NCI-H128 (cell line): ENCODE measurements around the gene SLC7A7.
"Not testable (repeated sequence)": the region's sequence is repeated elsewhere in the genome, so short reads cannot be mapped to it uniquely, and the experiment has no call there.

Experiments
- DNase-seq: peaks from one replicate; lab custom pipeline; 2025; ENCODE audit not compliant: unreplicated experiment; lab: John Stamatoyannopoulos, UW

The SLC7A7 gene

DNA sequence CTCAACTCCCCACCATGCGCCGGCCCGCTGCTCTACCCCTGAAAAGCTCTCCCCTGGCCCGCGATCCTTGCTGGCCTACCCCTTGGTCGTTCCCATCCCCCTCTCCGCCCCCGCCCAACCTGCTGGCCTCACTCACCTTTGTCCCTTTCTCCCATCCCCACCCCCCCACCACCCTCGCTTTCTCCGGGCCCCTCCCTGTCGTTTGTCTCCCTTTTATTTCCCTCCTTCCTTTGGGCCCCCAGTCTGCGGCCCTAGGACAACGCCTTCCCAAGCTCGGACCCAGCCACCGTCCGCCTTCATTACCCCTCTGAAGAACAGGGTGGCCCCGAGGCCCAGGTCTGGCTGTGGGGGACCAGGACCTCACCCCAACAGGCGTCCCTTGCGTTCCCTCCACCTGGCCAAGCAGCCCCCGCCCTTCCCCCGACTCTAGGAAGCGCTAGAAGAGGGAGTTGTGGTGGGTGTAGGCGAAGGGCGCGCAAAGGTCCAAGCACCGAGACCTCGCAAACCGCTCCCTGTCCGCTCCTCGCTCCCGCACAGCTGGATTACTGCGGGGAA lies 6.9 kb upstream of the SLC7A7 start:
- no peak for DNase-seq

DNA sequence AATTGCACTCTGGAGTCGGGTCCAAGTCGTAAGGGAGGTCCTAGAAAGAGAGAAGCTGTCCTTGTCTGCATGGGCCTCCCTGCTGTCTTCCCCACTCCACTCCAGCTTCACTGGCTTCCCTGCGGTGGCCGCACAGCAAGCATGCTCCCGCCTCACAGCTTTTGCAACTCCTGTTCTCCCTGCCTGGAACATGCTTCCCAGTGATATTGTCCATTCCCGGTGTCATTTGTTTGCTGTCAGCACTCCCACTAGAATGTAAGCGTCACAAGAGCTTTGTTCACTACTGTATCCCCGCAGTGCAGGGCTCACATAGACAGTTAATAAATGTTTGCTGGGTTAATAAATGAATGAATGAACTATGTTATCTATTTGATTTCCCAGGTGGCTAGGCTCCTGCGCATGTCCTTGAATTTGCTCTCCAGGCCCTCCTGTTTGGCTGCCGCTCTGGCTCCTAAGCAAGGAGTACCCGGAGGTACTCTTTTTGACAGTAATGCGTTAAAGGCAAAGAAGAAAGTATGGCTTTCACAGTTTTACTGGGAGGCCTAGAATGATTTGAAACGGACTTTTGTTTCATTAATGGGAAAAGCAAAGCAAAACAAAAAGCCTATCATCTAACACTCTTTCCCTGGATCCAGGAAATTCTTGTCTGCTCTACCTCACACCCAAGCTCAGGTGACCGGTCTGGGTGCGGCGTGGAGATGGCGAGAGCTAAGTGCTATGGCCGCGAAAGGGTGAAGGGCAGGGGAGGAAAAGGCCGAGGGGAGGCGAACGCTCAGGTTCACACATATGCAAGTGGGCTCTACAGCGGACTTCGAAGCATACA lies 6.2 kb upstream of the SLC7A7 start:
- no peak for DNase-seq

DNA sequence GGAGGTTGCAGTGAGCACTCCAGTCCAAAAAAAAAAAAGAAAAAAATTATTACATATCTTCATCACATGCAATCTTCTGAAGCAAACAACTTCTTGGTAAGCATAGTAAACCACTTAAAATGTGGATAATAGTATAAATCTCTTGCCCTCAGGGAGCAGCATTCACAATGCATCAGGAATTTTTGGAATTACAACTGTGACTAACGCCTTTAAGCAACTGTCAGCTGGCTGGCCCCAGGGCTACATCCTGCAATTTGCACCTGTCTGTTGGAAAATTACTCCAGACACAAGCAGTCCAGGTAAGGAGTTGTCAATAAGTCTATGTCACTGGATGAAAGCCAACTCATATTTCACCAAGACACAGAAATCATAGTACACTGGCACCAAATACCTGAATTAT lies 5.5 kb upstream of the SLC7A7 start:
- DNase-seq: no peak

GRCh38 chr14:22819151-22819988 lies 4.1 kb upstream of the SLC7A7 start:
- DNase-seq: no peak

- no peak for DNase-seq
Observed at GRCh38 chr14:22814373-22814772, 862 bp downstream of the SLC7A7 start.

DNA sequence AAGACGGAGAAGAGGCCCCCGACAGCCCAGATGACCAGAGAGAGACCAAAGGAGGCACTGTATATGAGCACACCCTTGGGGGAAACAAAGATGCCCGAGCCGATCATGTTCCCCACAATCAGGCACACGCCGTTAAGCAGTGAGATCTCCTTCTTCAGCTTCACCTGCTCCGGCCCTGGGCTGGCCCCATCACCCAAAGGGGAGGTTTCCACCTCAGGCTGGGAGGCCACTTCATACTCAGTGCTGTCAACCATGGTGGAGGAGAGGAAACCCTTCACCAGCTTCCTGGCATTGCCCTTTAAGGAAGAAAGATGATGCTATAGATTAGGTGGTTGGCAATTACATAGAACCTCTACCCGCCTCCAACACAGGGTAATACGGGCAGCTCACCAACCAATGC lies 2.1 kb downstream of the SLC7A7 start:
- DNase-seq: no peak

DNA sequence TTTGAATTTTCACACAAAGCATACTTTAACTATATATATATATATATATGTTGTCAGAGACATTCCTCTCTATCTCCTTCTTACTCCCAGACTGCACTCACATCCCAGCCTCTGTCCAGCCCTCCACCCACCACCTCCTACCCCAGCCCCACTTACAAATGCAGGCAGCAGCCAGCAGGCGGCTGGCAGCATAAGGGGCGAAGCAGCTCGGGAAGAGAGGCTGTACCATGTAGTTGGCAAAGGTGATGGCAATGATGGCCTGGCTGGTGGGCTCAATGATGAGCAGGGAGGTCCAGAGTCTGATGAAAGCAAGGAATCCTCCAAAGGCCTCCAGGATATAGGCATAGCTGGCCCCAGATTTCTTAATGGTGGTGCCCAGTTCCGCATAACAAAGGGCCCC lies 2.5 kb downstream of the SLC7A7 start:
- DNase-seq: no peak

DNA sequence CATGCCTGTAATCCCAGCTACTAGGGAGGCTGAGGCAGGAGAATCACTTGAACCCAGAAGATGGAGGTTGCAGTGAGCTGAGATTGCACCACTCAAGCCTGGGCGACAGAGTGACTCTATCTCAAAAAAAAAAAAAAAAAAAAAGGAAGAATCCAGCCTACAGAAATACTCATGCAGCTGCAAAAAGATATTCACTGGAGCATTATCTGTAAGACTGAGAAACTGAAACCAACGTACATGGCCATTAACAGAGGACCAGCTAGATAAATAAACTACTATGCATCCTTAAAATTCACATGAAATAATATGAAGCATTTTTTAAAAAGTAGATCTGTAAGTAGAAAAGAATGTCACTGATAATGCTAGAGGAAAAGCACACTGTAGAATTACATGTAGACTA lies 3.5 kb downstream of the SLC7A7 start:
- no peak for DNase-seq

DNA sequence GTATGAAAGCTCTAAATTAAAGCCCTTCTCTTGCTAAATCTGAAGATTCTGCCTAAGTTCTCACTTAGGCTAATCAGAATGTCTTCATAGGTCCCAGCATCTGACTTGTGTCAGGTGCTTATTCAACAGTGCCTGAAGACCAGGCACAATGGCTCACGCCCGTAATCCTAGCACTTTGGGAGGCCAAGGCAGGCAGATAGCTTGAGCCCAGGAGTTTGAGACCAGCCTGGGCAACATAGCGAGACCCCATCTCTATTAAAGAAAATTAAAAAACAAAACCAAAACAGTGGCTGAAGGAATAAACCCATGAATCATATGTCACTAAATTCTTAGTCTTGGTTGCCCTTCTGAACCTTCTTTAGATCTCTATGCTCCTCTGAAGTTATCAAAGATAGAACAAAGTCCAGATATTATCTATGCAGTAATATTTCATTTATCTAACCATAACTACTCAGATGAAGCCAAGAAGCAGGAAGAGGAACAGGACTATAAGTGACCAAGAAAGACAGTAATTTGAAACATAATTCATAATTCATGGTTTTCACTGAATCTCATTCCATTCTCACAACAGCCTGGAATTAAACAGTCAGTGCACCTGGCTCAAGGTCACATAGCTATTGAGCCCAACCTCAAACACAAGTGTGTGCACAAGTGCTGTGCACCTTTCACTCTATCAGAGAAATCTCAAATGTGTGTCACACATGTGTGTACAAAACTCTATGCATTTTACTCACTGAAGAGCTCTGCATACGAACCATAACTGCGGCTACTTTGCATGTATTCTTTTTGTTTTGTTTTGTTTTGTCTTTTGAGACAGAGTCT lies 6.6 kb downstream of the SLC7A7 start:
- DNase-seq: no peak

DNA sequence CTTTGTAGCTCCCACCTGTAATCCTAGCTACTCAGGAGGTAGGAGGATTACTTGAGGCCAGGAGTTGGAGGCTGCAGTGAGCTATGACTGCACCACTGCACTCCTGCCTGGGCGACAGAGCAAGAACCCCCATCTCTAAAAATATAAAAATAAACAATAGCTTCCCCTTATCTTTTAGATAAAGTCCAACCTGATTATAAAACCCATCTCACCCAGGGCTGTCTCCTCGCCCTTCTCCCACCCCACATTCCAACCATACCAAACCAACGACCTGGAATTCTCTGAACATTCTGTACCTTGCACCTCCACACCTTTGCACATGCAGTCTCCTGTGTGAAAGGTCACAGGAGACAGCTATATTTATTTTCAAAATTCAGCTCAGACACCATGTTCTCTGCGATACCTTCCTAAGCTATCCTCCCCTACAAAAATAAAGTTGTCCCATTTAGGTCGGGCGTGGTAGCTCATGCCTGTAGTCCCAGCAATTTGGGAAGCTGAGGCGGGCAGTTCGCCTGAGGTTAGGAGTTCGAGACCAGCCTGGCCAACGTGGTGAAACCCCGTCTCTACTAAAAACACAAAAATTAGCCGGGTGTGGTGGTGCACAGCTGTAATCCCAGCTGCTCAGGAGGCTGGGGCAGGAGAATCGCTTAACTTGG lies 7.7 kb downstream of the SLC7A7 start:
- no peak for DNase-seq

DNA sequence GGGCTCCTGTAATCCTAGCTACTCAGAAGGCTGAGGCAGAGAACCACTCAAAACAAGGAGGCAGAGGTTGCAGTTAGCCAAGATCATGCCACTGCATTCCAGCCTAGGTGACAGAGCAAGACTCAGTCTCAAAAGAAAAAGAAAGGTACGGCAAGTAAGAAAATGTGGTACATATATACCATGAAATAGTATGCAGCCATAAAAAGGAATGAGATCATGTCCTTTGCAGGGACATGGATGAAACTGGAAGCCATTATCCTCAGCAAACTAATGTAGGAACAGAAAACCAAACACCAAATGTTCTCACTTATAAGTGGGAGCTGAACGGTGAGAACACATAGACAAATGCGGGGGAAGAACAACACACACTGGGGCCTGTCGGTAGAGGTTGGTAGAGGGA lies 10.0 kb downstream of the SLC7A7 start:
- DNase-seq: not testable (repeated sequence)

DNA sequence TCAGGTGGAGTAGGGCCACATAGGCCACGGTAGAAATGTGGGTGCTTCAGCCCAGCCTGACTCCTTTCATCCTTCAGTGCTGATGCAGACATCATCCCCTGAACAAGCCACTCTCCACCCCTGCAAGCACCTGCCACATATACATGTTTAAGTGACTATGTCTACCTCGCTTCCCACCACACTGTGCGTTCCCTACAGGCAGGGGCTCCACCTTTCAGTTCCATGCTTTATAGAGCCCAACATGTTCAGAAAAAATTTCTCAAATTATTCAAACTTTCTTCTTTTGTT lies 11.6 kb downstream of the SLC7A7 start:
- DNase-seq: no peak

- no peak for DNase-seq
Observed at GRCh38 chr14:22802860-22803686, 12.2 kb downstream of the SLC7A7 start.

GRCh38 chr14:22801716-22802115 lies 13.5 kb downstream of the SLC7A7 start:
- no peak for DNase-seq

DNA sequence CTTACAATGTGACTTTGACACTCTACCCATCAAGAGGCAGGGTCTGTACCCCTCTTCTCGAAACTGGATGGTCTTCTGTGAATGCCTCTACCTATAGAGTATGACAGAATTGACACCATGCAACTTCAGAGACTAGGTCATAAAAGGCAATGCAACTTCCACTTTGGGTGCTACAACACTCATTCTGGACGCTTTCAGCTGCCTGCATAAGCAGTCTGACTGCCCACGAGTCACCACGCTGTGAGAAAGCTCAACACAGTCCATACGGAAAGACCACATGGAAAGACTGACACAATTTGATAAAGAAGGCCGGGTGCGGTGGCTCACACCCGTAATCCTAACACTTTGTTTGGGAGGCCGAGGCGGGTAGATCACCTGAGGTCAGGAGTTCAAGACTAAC lies 14.9 kb downstream of the SLC7A7 start:
- no peak for DNase-seq

DNA sequence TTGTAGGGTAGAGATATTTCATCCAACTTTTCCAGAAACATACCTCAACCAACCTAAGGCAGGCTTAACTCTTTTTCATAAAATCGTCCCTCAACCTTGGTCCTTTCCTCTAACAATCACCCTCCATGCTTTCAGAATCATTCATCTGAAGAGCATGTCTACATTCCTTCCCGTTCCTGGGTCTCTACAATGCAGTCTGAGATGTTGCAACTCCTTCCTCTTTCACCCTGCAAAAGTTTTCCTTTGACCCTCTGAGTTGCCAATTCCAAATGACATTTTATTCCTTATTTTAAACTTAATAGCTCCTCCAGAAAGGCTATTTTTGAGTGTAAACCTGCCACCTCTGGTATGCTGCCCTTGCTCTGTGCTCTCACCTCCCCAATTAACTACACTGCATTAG lies 16.7 kb downstream of the SLC7A7 start:
- DNase-seq: no peak

GRCh38 chr14:22797017-22797917 lies 18.0 kb downstream of the SLC7A7 start:
- no peak for DNase-seq

DNA sequence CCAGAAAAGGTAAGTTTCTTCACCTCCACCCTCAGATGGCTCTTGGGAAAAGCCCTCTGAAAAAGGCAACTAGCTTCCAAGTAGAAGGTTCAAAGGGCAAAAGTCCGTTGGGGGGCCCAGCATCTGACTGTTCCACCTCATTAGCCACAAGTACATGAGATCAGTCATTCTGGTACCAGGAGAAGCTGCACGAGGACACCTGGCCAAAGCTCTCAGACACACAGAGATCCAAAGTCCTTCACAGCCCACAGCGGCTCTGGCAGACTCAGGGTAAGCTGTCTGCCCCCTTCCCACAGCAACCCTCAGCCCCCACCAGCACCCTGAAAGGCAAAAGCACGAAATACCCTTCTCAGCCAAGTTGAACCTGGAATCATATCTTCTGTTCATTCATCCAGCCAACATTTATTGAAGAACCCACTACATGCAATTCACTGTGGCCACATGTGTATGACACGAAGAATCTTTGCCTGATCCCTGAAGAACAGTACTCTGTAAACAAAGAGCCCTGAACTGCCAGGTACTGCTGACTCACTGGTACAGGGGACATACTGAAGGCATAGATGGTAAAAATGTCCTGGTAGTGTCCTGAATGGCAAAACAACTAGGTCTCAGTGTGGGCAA lies 19.0 kb downstream of the SLC7A7 start:
- no peak for DNase-seq

- no peak for DNase-seq
Observed at GRCh38 chr14:22794551-22794951, 20.7 kb downstream of the SLC7A7 start.
